Mononuclear cell (primary cell): ENCODE results near the gene EFHD2. TPM values are rescaled to one million over a fixed set of nuclear protein-coding genes. Genes with fewer than 3 reads are reported as not detected.
"Not testable (repeated sequence)": the region's sequence is repeated elsewhere in the genome, so short reads cannot be mapped to it uniquely, and the experiment has no call there.

Source experiments
- H3K27me3 ChIP-seq: 2 replicates; pipeline ENCODE4 v1.6.0; 2011; ENCODE audit warnings: low read length, control low read depth; ENCODE audit not compliant: insufficient read depth
- H3K4me1 ChIP-seq: 2 replicates; pipeline ENCODE4 v1.5.1; 2011; ENCODE audit warnings: mild to moderate bottlenecking, low read length, control low read depth; ENCODE audit not compliant: insufficient read depth
- H3K4me3 ChIP-seq: 2 replicates; pipeline ENCODE4 v1.5.1; 2011; ENCODE audit warnings: mild to moderate bottlenecking, low read length, moderate library complexity
- H3K9me3 ChIP-seq: 2 replicates; pipeline ENCODE4 v1.5.1; 2011; ENCODE audit warnings: low read depth, mild to moderate bottlenecking, control low read depth, low read length
- total RNA-seq: library from RNA; depleted of rRNA; stranded (reverse); fragments of >200 nt; gene quantifications from one replicate; pipeline ENCODE4 v1.2.3, GENCODE V29; 2012

Gene EFHD2
- total RNA-seq, 1 donor, result 201 TPM

- not testable (repeated sequence) for H3K4me3 ChIP-seq, H3K9me3 ChIP-seq, H3K27me3 ChIP-seq, H3K4me1 ChIP-seq
Measured at GRCh38 chr1:15458388-15458787, 48.7 kb downstream of the EFHD2 start.

GRCh38 chr1:15459771-15460707, 50.4 kb downstream of the EFHD2 start:
- Histone ChIP-seq H3K4me3 (no peak overlapping the region), H3K4me1 (peaks cover 4% of the 10 kb centered on the region)

GRCh38 chr1:15460708-15461095, 51.0 kb downstream of the EFHD2 start:
- Histone ChIP-seq H3K4me3 (no peak overlapping the region), H3K4me1 (peaks cover 4% of the 10 kb centered on the region), H3K27me3 (no peaks in the 10 kb centered on the region), H3K9me3 (no peaks in the 10 kb centered on the region)

More at GRCh38 chr1:15459771-15460707, 50.4 kb downstream of the EFHD2 start:
- H3K27me3 ChIP-seq, result no peaks in the 10 kb centered on the region
- no peaks in the 10 kb centered on the region for H3K9me3 ChIP-seq

- H3K27me3 ChIP-seq, H3K9me3 ChIP-seq, H3K4me1 ChIP-seq, H3K4me3 ChIP-seq: not testable (repeated sequence)
Measured at GRCh38 chr1:15463064-15463800, 53.5 kb downstream of the EFHD2 start.

- not testable (repeated sequence) for H3K27me3 ChIP-seq, H3K4me3 ChIP-seq, H3K4me1 ChIP-seq, H3K9me3 ChIP-seq
Measured at GRCh38 chr1:15463926-15464322, 54.2 kb downstream of the EFHD2 start.

- peaks cover 4% of the 10 kb centered on the region for H3K4me1 ChIP-seq
- no peaks in the 10 kb centered on the region for H3K27me3 ChIP-seq
- H3K9me3 ChIP-seq, result no peaks in the 10 kb centered on the region
- no peak overlapping the region for H3K4me3 ChIP-seq
Measured at GRCh38 chr1:15465674-15466073, 56.0 kb downstream of the EFHD2 start.

GRCh38 chr1:15466955-15467625, 57.4 kb downstream of the EFHD2 start:
- not testable (repeated sequence) for H3K27me3 ChIP-seq, H3K9me3 ChIP-seq, H3K4me1 ChIP-seq, H3K4me3 ChIP-seq

- no peaks in the 10 kb centered on the region for H3K27me3 ChIP-seq
- no peak overlapping the region for H3K4me3 ChIP-seq
- H3K9me3 ChIP-seq, result no peaks in the 10 kb centered on the region
- peaks cover 4% of the 10 kb centered on the region for H3K4me1 ChIP-seq
Measured at GRCh38 chr1:15468145-15468544, 58.5 kb downstream of the EFHD2 start.

GRCh38 chr1:15469361-15469760, 59.7 kb downstream of the EFHD2 start:
- H3K9me3 ChIP-seq, result no peaks in the 10 kb centered on the region
- no peak overlapping the region for H3K4me3 ChIP-seq
- H3K4me1 ChIP-seq, result peaks cover 4% of the 10 kb centered on the region
- no peaks in the 10 kb centered on the region for H3K27me3 ChIP-seq

GRCh38 chr1:15469821-15470448, 60.2 kb downstream of the EFHD2 start:
- not testable (repeated sequence) for H3K4me1 ChIP-seq, H3K27me3 ChIP-seq, H3K4me3 ChIP-seq, H3K9me3 ChIP-seq

GRCh38 chr1:15471067-15471466, 61.4 kb downstream of the EFHD2 start:
- not testable (repeated sequence) for H3K4me3 ChIP-seq

GRCh38 chr1:15471723-15472122, 62.0 kb downstream of the EFHD2 start:
- H3K4me3 ChIP-seq, H3K9me3 ChIP-seq, H3K27me3 ChIP-seq, H3K4me1 ChIP-seq: not testable (repeated sequence)

More at GRCh38 chr1:15471067-15471466, 61.4 kb downstream of the EFHD2 start:
- not testable (repeated sequence) for H3K27me3 ChIP-seq, H3K9me3 ChIP-seq, H3K4me1 ChIP-seq

GRCh38 chr1:15472587-15472986, 62.9 kb downstream of the EFHD2 start:
- no peaks in the 10 kb centered on the region for H3K4me1 ChIP-seq
- no peak overlapping the region for H3K4me3 ChIP-seq
- H3K27me3 ChIP-seq, result no peaks in the 10 kb centered on the region
- H3K9me3 ChIP-seq, result no peaks in the 10 kb centered on the region

- H3K27me3 ChIP-seq, result no peaks in the 10 kb centered on the region
- H3K4me1 ChIP-seq, result no peaks in the 10 kb centered on the region
- no peak within 1 kb of the TSS for H3K4me3 ChIP-seq
- H3K9me3 ChIP-seq, result no peaks in the 10 kb centered on the region
Measured at GRCh38 chr1:15475752-15476314, 66.1 kb downstream of the EFHD2 start, which contains the start of gene CELA2B. CELA2B (plus strand) TSS chr1:15476104; CDS start chr1:15476126, 22 bp downstream.
